ENCODE data around the gene NUDT22.

DNA sequence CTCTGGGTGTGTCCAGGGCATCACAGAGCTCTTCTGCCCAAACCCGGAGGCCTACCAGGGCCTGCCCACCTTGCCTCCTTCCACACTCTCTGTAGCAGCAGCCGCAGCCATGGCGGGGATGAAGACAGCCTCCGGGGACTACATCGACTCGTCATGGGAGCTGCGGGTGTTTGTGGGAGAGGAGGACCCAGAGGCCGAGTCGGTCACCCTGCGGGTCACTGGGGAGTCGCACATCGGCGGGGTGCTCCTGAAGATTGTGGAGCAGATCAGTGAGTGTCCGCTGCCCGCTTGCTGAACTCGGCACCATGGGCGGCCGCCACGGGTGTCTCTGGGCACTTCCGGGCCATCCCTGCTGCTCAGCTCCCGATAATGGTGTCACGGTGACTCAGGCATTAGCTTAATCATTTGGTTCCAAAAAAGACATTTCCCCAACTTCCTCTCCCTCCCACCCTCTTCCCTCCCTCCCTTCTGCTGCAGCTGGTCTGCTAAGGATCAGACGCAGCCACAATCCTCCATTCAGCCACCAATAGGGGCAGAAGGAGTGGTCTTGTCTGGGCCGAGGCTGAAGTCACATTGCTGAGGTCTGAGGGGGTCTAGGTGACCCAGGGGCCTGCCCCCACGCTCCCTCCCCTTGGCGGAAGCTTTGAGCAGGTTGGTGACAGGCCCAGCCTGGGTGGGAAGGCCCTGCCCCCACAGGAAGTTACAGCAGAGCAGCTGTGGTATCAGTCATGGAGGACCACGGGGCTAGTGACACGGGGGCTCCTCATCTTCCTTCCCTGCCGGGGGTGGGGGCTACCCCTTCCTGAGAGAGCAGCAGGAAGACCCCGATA lies 18.6 kb upstream of the NUDT22 start:
- no peak for TF ChIP-seq CTCF (IDR thresholded peaks at IDR 0.05; ENCODE audit: insufficient read depth, low read depth, low read length)
- no peak for TF ChIP-seq EZH2 (IDR thresholded peaks at IDR 0.05; ENCODE audit: insufficient read depth, low read length)
